ENCODE data around the gene ABHD17C. TPM values are rescaled to one million over a fixed set of nuclear protein-coding genes. Genes with fewer than 3 reads are reported as not detected.

ABHD17C gene
- total RNA-seq, 1 donor from 2014 or later: 28.2 TPM

GRCh38 chr15:80742081-80742480 is 47.0 kb downstream of the ABHD17C start:
- Histone ChIP-seq H3K27me3 (ENCODE audit: low read depth) (no peaks in the 10 kb centered on the region), H3K4me1 (peaks cover 40% of the 10 kb centered on the region), H3K27ac (no peak overlapping the region), H3K4me3 (no peak overlapping the region), H3K36me3 (no peaks in the 10 kb centered on the region), H3K9me3 (no peaks in the 10 kb centered on the region)
- no peak for DNase-seq
- intact Hi-C loops (cut with DNase I): no loop called here
- no peak for TF ChIP-seq CTCF (IDR thresholded peaks at IDR 0.05)
- ATAC-seq: no peak

- intact Hi-C loops (cut with DNase I): no loop called here
- H3K36me3 ChIP-seq: no peaks in the 10 kb centered on the region
- ATAC-seq: peak; percentile 82
- H3K27ac ChIP-seq: peak overlapping the region; percentile 50
- no peaks in the 10 kb centered on the region for H3K27me3 ChIP-seq (ENCODE audit: low read depth)
- peaks cover 40% of the 10 kb centered on the region for H3K4me1 ChIP-seq
- no peak overlapping the region for H3K4me3 ChIP-seq
- no peak for DNase-seq
- no peaks in the 10 kb centered on the region for H3K9me3 ChIP-seq
- no peak for TF ChIP-seq CTCF (IDR thresholded peaks at IDR 0.05)
Observed at GRCh38 chr15:80743189-80743833, 48.2 kb downstream of the ABHD17C start.

- no peak for TF ChIP-seq CTCF (IDR thresholded peaks at IDR 0.05)
- ATAC-seq: no peak
- Histone ChIP-seq H3K36me3 (no peaks in the 10 kb centered on the region), H3K4me3 (no peak overlapping the region), H3K27me3 (ENCODE audit: low read depth) (no peaks in the 10 kb centered on the region), H3K4me1 (peaks cover 40% of the 10 kb centered on the region), H3K9me3 (no peaks in the 10 kb centered on the region), H3K27ac (peak overlapping the region; percentile 44)
- DNase-seq: no peak
- intact Hi-C loops (cut with DNase I): no loop called here
Observed at GRCh38 chr15:80744415-80744814, 49.3 kb downstream of the ABHD17C start.

GRCh38 chr15:80744826-80745225 is 49.7 kb downstream of the ABHD17C start:
- no peak for TF ChIP-seq CTCF (IDR thresholded peaks at IDR 0.05)
- DNase-seq (no peak), ATAC-seq (no peak)
- Histone ChIP-seq H3K9me3 (no peaks in the 10 kb centered on the region), H3K4me3 (no peak overlapping the region), H3K27me3 (ENCODE audit: low read depth) (no peaks in the 10 kb centered on the region), H3K36me3 (no peaks in the 10 kb centered on the region), H3K4me1 (peaks cover 40% of the 10 kb centered on the region), H3K27ac (peak overlapping the region; percentile 44)
- intact Hi-C loops (cut with DNase I): no loop called here

- Histone ChIP-seq H3K9me3 (no peaks in the 10 kb centered on the region), H3K4me3 (no peak overlapping the region), H3K36me3 (peaks cover 10% of the 10 kb centered on the region), H3K27me3 (ENCODE audit: low read depth) (no peaks in the 10 kb centered on the region), H3K4me1 (peaks cover 40% of the 10 kb centered on the region), H3K27ac (no peak overlapping the region)
- TF ChIP-seq CTCF (IDR thresholded peaks at IDR 0.05): no peak
- ATAC-seq (no peak), DNase-seq (no peak)
- intact Hi-C loops (cut with DNase I): no loop called here
Observed at GRCh38 chr15:80745888-80746287, 50.8 kb downstream of the ABHD17C start.

Measured in lower lobe of right lung (tissue), 2 donors.